Left cardiac atrium (tissue), 2 donors: ENCODE data around the gene PRSS27. TPM values are rescaled to one million over a fixed set of nuclear protein-coding genes. Genes with fewer than 3 reads are reported as not detected.

Experiments used
- total RNA-seq, 2 donors: library from RNA; stranded (reverse); fragmentation: NEBNext Ultra II Directional; extraction: Animal tissue kit (Norgen Biotek cat#: 25700); gene quantifications; one replicate each; pipeline ENCODE4 v1.2.1, GENCODE V29; 2021
- donor health status: DM: no; HTN: yes; CAD: no; lungs with severe emphysema.
- donor health status: DM: yes; HTN: yes; CAD: no.

The PRSS27 gene
- total RNA-seq, 2 donors from 2014 or later: 0.44 to 0.65 TPM

Other genes starting within 250 kb of the PRSS27 start
- gene NTN3, start 248.9 kb downstream of the PRSS27 start, total RNA-seq: under 1 TPM; 0.39 to 0.65 TPM
- 10 to 100 TPM in 1 of 2 donors, 1 to 10 TPM in 1; 9.8 to 15.1 TPM for gene TBC1D24, start 245.1 kb downstream of the PRSS27 start, total RNA-seq
- 100 to 1,000 TPM; 162 to 197 TPM for gene ATP6V0C, start 206.3 kb downstream of the PRSS27 start, total RNA-seq
- 10 to 100 TPM; 15.8 to 21.8 TPM for gene AMDHD2, start 199.9 kb downstream of the PRSS27 start, total RNA-seq
- gene CEMP1, start 188.8 kb downstream of the PRSS27 start, total RNA-seq: not detected
- 10 to 100 TPM; 32.6 to 39.4 TPM for gene PDPK1, start 182.2 kb downstream of the PRSS27 start, total RNA-seq
- 10 to 100 TPM; 11.6 to 15.2 TPM for gene KCTD5, start 37.7 kb downstream of the PRSS27 start, total RNA-seq
- gene SRRM2, start 32.4 kb upstream of the PRSS27 start, total RNA-seq: 100 to 1,000 TPM; 266 to 321 TPM
- 100 to 1,000 TPM; 262 to 270 TPM for gene ELOB, start 57.1 kb upstream of the PRSS27 start, total RNA-seq
- not detected for gene PRSS33, start 67.3 kb upstream of the PRSS27 start, total RNA-seq
- gene PRSS41, start 78.2 kb upstream of the PRSS27 start, total RNA-seq: not detected
- not detected for gene PRSS21, start 97.0 kb upstream of the PRSS27 start, total RNA-seq
- under 1 TPM in 1 of 2 donors, not detected in 1; 0.27 TPM for gene ZG16B, start 110.1 kb upstream of the PRSS27 start, total RNA-seq
- gene PRSS22, start 137.9 kb upstream of the PRSS27 start, total RNA-seq: not detected
- gene FLYWCH2, start 163.0 kb upstream of the PRSS27 start, total RNA-seq: 10 to 100 TPM; 27.1 to 29.1 TPM
- gene FLYWCH1, start 191.7 kb upstream of the PRSS27 start, total RNA-seq: 10 to 100 TPM; 31.4 to 35.1 TPM
- gene KREMEN2, start 244.1 kb upstream of the PRSS27 start, total RNA-seq: not detected
- gene PAQR4, start 249.1 kb upstream of the PRSS27 start, total RNA-seq: 10 to 100 TPM in 1 of 2 donors, 1 to 10 TPM in 1; 5.8 to 10.1 TPM